ENCODE measurements around the gene DPCD.

The DPCD gene

DNA sequence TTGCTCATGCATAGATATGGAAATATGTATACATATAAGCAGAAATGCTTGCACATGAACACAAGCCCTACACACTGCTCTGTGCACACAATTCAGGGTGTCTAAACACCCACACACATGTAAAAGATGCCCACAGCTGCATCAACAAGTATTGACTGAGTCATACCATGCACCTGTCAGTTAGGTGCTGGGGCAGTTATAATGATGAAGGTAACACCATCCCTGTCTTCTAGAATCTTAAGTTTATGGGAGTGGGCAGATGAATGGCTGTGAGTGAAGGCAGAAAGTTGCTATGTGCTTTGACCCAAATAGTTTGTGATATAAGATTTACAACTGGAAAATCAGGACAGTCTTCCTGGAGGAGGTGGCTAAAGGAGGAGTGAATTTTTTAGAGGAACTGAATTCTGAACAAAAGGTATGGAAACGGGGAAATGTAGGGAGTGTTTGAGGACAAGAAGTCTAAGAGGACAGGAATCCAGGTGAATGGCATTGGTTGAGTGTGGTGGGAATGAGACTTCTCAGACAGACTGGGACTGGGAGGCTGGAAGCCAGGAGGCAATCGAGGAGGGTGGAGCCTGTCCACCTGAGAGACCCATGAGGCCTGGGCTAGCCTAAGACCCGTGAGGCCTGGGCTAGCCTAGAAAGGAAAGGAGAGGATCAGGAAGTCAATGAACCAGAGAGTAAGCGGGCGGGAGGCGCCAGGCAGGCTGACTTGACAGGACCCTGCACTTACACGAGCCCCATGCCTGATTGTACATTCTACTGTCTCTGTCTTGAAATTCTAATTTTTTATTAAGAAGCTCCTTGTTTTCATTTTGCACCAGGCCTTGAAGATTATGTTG, 20.7 kb upstream of the DPCD start:
- DNase-seq = no peak

DNA sequence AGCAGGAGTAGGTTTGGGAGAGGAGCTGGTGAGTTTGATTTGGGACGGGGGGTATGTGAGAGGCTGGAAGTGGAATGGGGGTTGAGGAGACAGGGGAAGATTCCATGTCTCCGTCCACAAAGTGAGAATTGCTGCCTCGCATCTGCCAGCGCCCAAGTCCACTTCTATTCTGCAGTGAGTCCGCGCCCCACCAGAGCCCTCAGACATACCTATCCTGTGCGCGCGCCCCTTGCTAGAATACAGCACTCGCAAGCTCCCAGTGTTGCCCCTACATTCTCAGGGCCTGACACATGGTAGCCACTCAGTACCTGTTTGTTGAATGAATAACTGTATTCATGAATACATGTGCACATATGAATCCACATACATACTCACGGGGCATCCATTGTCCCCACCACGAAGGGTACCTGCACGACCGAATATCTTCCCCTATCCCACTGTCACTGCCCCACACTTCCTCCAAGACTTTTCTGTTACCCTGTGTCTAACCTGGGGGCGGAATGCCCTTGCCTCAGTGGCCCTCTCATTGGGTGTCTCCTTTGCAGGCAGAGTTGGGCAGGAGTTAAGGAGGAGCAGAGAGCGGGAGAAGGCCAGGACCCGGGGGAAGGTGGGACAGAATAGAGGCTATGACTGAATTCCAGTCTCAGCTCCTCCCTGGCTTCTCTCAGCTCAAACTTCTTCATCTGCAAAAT, 19.9 kb upstream of the DPCD start:
- DNase-seq = no peak

DNA sequence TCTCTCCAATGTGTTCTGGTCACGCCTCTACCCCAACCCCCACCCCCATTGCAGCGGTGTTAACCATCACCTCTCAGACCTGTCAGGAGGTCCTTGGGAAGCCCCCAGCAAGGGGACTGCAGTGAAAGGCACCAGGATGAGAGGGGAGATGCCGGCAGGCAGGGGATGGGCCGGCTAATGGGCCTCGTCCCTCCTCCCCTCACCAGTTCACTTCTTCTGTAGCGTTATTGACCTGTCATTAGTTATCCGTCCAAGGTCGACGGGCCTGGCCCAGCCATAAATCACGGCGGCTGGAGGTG, 18.8 kb upstream of the DPCD start:
- DNase-seq = no peak

DNA sequence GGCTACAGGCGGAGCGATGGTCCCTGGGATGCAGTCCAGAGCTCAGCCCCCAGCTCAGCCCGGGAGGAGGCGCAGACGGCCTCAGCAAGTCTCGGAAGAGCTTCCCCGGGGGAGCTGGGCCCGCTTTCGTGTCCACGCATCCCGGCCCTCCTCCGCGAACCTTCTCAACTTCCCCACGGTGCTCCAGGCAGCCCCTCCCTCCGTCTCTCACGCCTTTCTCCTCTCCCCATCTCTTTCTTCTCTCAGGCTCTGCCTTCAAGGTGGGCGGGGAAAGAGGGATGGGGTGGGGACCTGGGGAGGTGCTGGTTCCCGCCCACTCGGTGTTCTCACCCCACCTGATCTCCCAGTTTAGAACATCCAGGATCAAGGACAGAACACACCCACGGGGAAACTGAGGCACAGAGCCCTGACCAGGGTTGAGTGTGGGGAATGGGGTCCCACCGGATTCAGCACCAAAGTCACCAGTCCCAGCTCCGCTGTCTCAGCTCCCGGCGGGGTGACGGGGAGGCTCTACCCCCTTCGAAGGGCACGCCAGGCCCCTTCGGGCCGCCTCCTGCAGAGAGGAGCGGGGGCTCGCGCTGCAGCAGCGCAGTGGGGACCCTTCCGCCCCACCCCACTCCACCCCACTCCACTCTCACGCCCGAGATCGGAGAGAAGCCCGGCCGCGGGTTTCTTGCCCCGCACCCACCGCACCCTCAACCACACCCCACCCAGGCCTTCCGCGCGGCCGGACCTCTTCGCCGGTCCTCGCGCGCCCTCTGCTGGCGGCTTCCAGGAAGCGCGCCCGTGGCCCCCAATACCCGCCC, 18.3 kb upstream of the DPCD start:
- peak; percentile 45 for DNase-seq

DNA sequence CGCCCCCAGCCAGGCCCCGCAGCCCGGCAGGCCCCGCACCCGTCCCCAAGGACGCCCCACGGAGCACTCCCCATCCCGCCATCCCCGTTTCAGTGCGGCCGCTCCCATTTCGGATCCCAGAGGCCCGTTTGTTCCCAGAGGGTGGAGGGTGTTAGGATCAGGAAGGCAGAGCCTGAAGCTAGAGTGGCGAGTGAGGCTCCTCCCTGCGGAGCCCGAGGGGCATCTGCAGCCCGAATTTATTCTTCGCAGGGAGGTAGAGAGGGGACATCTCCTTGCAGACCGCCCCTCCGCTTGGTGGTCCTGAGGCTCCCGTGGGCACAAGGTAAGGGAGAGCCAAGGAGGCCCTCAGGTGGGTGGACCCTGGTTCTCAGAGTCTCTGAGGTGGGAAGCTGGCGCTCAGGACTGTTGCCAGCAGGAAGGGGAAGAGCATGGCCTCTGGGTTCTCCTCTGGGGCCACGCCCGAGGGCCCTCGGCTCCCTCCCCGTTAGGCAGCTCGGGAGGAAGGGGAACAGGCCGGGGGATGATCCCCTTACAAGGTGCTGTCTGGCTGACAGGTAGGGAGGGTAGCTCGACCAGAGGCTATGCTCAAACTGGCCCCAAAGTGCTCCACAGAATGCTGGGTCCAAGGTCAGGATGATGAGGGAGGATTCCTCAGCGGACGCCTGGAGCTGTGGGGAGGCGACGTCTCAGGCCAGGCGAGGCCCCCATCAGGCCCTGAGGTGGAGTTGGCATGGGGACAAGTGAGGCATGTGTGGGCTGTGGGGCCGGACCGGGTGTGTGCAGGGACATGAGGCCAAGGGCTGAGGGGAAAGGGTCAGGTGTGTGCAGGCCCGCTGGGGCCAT, 17.5 kb upstream of the DPCD start:
- DNase-seq = no peak

DNA sequence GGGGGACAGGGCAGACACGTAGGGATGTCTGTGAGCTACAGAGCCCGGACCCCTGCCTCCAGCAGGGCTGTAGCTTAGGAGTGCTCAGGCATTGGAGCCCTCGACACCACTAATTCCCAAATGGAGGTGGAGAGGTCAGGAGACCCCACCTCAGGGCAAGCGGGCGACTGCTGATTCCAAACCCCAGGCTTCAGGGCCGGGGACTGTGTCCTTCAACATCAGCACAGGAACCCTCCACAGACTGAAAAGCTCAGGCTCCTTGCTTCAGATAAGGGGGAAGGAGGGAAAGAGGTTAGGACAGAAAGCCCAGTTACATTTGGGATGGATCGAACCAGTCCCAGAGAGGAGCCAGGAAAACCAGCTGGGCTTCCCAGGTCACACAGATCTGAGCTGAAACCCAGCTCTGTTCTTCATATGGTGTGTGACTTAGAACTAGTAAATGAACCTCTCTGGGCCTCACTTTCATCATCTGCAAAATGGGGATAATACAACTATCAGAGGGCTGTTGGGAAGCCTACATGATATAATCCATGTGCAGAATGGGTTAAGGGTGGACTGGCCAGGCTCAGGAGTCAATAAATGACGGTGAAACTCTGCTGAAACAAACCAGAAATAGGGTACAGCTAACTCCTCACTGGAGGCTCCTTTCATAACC, 16.7 kb upstream of the DPCD start:
- DNase-seq = no peak

DNA sequence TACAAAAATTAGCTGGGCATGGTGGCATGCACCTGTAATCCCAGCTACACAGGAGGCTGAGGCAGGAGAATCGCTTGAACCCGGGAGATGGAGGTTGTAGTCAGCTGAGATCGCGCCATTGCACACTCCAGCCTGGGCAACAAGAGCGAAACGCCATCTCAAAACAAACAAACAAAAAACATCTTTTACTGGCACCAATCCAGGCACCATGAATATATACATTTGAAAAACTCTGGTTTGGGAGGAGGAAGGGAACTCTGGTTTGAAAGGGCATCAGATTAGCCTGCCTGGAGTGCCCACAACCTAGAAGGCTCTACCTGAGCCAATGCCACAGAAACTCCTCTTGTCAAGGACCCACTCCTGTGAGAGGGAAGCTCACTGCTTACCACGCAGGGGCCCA, 16.0 kb upstream of the DPCD start:
- no peak for DNase-seq

DNA sequence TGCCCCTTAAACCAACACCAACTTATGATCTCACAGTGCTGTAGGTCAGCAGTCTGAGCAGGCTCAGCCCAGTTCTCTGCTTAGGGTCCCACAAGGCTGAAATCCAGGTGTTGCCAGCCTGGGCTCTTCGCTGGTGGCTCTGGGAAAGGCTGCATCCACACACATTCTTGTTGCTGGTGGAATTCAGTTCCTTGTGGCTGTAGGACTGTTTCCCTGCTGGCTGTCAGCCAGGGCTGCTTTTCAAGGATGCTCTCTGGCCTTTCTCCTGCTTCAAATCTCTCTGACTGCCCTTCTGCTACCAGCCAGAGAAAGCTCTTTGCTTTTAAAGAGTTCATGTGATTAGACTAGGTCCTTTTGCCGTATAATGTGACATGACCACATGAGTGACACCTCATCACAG, 15.3 kb upstream of the DPCD start:
- DNase-seq = no peak

DNA sequence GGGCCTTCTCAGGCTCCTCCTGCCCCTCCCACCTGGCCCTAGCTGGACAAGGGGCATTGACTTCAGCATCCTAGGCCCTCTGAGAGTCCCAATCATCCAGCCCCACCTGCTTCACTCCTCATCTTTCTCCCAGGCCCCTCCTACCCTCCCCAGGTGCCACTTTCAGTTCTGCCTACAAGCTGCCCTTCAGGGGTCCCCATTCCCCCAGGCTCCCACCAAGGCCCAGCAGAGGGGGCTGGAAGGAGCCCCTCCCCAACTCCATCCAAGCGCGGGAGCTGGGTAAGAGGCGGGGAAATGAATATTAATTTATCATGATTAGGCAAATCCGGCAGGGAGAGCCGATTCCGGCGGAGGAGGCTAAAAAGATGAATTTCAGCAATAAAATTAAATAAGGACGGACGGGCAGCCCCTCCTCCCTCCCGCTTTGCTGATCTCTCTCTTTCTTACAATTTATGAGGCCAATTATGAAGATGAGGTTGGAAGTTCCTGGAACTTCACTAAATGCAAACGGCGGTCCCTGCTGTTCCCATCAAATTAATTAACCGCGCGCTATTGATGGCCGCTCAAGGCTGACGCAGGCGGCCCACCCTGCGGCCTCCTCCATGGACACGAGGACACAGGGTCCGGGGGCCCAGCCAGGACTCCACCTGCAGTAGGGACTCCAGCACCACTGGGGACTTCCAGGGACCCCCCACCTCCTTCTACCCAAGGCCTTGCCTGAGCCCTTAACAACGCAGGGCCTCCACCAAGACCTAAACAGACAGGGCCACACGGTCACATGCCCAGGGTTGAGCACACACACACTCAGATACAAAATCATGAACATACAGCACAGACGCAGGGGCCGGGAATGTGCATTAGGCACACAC, 14.0 kb upstream of the DPCD start:
- DNase-seq = no peak

DNA sequence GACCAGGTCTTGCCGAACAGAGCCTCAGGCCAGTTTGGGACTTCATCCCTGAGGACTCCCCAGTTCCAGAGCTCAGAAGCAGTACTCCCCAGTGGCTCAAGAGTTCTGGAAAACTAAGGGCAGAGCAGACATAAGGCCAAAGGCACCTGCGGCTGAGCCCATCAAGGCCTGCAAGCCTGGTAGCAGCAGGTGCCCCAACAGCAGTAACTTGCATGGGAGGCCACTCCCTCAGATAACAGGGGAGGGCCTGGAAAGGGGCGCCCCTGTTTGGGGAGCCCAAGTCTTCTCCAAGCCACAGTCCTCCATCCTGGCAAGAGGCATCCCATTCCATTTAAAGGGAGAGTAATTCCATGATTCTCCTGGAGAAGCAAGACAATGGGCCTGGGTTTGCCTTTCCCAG, 13.0 kb upstream of the DPCD start:
- no peak for DNase-seq

DNA sequence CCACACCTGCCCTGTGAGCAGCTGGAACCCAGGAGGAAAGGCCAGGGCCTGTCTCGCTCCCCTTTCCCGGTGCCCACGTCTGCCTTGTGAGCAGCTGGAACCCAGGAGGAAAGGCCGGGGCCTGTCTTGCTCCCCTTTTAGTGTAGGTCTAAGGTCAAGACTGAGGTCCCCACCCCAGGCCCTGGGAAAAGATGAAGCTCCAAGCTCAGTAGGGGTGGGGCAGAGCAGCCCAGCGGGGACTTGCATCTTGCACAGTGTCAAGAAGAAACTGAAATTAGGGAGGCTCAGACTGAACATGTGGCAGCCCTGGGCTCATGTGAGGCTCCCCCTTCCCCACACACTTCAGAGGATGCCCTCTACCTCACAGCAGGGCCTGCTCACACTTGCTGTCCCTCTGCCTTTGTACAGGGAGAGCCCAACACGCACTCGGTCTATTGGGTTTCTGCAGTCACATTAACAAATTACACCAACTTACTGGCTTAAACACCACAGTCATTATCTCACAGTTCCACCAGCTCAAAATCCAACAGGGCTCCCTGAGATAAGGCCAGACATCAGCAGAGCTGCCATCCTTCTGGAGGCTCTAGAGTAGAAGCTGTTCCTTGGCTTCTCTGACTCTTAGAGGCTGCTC, 12.4 kb upstream of the DPCD start:
- DNase-seq = no peak

DNA sequence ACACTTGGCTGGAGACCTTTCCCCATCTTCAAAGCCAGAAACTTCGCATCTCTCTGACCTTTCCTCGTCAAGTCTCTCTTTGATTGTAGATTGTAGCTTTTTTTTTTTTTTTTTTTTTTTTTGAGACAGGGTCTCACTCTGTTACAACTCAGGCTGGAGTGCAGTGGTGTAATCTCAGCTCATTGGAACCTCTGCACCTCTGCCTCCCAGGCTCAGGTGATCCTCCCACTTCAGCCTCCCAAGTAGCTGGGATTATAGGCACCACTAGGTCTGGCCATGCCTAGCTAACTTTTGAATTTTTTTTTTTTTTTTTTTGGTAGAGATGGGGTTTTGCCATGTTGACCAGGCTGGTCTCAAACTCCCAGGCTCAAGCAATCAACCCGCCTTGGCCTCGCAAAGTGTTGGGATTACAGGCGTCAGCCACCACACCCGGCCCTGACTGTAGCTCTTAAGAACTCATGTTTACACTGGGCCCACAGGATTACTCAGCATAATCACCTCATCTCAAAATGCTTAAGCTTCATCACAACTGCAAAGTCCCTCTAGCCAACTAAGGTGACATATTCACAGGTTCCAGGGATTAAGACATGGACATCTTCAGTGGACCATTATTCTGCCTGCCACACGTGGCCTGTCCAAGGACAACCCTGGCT, 11.8 kb upstream of the DPCD start:
- DNase-seq = no peak

DNA sequence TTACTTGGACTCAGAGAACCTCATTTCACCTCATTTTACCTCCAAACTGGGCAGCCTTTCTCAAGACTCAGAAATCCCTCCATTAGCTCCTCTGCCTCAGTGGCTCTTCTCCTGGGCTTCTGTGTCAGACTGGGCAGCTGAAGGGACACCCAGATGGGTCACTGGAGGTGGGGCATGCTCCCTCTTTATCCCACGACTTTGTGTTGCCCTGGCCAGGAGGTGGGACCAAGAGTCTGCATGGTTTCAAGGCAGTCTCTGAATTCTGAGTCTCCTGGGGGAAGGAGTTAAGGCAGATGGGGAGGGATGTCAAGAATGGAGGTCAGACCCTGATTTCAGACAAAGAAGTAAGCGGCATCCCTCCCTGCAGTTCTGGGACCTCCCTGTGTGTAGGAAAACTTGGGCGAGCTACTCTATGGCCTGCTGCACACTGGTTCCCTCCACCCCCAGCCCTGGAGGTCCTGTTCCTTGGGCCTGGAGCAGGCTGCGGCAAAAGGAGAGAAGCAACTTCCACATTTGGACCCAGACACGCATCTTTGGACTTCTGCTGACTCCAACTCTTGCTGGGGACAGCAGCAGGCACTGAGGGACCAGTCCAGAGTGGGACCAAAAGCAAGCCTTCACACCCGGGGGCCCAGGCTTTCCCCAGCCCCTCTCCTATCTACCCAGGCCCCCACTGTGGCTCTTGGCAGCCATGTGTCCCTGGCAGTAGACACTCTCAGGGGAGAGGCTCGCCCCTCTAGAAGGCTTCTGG, 10.8 kb upstream of the DPCD start:
- DNase-seq = no peak

DNA sequence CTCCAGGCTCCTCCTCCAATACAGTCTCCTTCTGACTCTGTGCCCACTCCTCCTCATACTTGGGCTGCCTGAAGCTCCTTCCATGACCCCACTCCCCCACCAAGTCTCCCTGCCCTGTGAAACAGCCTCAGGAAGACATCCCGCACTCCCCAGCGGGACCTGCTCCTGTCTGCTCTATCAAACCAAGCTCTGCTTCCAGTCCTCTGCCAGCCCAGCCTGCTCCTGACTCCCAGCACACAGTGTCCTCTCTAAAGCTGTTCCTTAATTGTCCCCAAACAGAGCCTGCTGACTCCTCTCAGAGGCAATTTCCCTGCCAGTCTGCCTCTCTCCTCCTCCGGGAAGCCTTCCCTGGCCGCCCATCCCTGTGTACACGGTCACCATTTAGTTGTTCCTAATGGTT, 9.9 kb upstream of the DPCD start:
- no peak for DNase-seq

DNA sequence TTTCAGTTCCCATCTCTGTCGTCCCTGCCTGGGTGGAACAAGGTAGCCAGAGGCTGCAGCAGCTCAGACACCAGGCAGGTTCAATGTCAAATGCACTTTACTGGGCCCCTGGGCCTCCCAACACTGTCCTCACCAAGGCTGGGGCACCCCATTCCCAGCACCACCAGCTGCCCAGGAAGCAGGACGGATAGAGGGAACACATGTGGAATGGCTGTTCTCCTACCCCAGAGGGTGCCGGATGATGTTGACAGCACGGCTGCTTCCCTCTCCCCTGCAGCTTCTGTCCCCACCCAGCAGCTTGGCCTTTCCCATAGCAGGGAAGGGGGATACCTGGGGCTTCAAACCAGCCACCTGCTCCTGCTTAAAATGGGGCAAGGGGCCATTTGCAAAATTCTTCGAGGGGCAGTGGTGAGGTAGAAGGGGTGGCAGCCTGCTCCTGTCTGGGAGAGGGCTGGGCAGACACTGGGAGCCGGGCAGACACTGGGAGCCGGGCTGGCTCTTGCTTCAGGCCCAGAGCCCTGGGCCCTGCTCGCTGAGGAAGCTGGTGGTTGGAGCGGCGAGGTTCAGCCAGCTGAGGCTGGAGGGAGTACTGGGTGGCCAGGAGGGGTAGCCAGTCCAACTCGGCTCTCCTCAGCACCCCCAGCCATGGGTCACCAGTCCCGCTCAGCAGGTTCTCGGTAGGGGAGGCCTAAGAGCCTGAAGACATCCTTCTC, 9.2 kb upstream of the DPCD start:
- DNase-seq = no peak

DNA sequence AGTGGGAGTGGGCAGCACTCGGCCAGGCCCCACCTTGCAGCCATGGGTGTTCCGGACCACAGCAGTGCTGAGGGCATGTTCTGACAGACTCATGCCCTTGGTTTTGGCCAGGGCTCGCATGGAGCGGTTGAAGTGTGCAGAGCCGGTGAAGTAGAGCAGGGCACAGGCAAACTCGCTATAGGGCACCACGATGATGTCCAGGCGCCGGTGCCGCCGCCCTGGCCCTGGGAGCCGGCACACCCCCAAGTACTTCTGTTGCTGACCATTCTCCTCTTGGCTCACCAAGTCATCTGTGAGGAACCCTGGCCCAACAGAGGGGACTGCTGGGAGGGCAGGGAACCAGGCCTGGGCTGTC, 8.6 kb upstream of the DPCD start:
- DNase-seq = no peak

DNA sequence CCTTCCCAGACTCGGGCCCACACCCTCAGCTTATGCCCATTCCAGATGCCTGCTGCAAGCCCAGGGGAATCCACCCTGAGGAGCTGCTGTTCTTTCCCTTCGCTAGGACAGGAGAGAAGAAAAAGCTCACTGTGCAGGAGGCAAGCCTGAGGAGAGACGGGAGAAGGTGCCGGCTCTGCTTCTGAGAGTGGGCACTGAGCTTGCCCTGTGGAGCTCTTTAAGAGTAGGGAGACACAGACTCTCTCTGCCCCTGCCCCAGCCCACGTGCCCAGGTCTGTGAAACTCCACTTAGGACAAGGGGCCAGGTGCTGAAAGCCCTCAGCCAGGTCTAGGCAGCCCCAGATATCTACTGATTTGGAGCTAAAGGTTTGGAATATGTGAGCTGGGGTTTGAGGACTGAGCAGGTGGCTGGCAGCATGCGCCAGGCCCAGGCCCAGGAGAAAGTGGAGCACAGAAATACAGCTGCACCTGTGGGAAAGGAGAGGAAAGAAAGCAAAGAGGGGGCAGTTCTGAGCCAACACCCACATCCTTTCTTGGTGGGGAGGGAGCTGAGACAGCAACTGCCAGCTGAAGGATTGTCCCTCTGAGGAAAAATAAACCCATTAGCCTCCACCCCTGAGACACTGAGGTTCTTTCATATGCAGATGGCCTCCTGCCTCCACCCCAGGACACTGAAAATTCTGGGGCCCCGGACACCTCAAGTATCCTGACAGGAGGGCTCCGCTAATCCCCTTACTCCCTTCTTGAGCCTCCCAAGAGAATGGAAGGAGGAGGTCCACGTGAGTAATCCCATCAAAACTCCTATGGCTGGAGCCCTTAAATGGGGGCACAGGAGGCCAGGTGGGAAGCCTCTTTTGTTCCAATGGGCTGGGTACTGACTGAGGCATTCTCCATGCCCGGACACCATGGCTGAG, 7.4 kb upstream of the DPCD start:
- DNase-seq = no peak

DNA sequence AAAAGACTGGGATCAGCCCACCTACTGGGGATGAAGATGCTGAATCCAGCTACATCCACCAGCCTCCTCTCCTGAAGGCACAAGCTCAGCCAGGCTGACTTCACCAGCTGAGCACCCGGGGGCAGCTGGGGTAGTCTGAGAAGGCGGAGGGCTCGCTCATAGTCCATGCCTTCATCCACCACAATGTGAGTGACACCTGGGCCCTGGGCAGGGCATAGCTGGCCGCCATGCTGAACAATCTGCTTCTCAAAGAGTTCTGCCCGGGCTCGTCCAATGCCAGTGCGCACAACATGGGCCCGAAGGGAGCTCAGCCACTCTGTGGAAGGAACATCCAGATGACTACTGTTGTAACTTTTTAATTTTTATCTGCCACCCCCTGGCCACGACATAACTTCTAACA, 2.3 kb upstream of the DPCD start:
- DNase-seq = no peak
